Nephron progenitor cell (in vitro differentiated cells): Measurements from ENCODE around the gene OR8J1.

Source experiments
- DNase-seq: peaks from one replicate; pipeline ENCODE4 v3.0.0; 2021
- H3K27ac Mint-ChIP-seq: 2 replicates; pipeline ENCODE4 v1.8.0; 2021; ENCODE audit warnings: mild to moderate bottlenecking, moderate library complexity, mixed read lengths
- H3K27me3 Mint-ChIP-seq: 2 replicates; pipeline ENCODE4 v1.8.0; 2021; ENCODE audit warnings: mild to moderate bottlenecking, low read depth, mixed read lengths; ENCODE audit not compliant: poor library complexity
- H3K36me3 Mint-ChIP-seq: 2 replicates; pipeline ENCODE4 v1.8.0; 2021; ENCODE audit warnings: low read depth, mixed read lengths
- H3K4me1 Mint-ChIP-seq: 2 replicates; pipeline ENCODE4 v1.8.0; 2021; ENCODE audit warnings: mixed read lengths
- H3K4me3 Mint-ChIP-seq: 2 replicates; pipeline ENCODE4 v1.8.0; 2021; ENCODE audit warnings: mild to moderate bottlenecking, moderate library complexity, mixed read lengths
- H3K9me3 Mint-ChIP-seq: 2 replicates; pipeline ENCODE4 v1.8.0; 2021; ENCODE audit warnings: mild to moderate bottlenecking, moderate library complexity, mixed read lengths
- CTCF ChIP-seq: fragments of 200-600 bp; sonication (generic); IDR thresholded peaks from 2 replicates; pipeline ENCODE4 v1.5.0; 2021; ENCODE audit warnings: antibody characterized with exemption

The OR8J1 gene, protein sequence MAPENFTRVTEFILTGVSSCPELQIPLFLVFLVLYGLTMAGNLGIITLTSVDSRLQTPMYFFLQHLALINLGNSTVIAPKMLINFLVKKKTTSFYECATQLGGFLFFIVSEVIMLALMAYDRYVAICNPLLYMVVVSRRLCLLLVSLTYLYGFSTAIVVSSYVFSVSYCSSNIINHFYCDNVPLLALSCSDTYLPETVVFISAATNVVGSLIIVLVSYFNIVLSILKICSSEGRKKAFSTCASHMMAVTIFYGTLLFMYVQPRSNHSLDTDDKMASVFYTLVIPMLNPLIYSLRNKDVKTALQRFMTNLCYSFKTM

GRCh38 chr11:56353991-56354390 is at the start of gene OR8J1:
TSS of gene OR8J1 (plus strand) at chr11:56354291. CDS start at chr11:56360247, 5,956 bp downstream.
- TF ChIP-seq CTCF, result no peak
- H3K4me3 Mint-ChIP-seq, result no peak within 1 kb of the TSS
- no peaks in the 10 kb centered on the region for H3K27me3 Mint-ChIP-seq
- no peaks in the 10 kb centered on the region for H3K9me3 Mint-ChIP-seq
- H3K36me3 Mint-ChIP-seq, result no peaks in the 10 kb centered on the region
- DNase-seq, result no peak
- no peak within 1 kb of the TSS for H3K27ac Mint-ChIP-seq
- no peaks in the 10 kb centered on the region for H3K4me1 Mint-ChIP-seq

DNA sequence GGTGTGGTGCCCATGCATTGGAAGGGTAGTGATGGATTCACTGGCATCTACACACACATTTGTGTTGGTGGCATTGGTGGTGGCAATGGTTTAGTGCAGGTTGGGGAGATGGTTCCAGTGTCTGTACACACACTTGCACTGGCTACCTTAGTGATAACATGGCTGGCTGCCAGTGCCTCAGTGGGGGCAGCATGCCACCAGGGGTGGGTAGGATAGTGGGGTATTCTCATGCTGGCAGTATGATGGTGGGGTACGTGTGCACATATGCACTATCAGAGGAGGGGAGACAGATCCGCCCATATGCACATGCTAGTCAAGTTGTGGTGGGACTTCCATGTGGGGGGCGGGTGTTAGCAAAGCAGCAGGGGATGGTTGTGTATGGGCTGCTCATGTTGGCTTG is 46.3 kb upstream of the OR8J1 start:
- Mint-ChIP-seq H3K4me1 (no peaks in the 10 kb centered on the region), H3K9me3 (peaks cover 4% of the 10 kb centered on the region), H3K27ac (no peak overlapping the region), H3K36me3 (no peaks in the 10 kb centered on the region), H3K27me3 (no peaks in the 10 kb centered on the region), H3K4me3 (no peak overlapping the region)
- TF ChIP-seq CTCF, result no peak
- no peak for DNase-seq

DNA sequence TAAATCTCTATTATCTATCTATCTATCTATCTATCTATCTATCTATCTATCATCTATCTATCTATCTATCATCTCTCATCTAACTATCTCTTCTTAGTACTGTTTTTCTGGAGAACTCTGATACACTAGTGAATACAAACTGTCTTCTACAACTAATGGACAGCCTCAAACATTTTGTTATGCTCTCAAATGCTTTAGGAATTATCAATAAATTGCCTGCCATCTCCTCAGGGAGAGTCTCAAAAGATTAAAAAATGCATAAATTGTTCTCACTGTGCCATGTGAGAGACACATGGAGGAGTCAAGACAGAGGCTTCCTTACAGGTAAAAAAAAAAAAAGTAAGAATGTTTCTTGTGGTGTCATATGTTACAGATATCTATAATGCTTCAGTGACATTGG is 39.2 kb upstream of the OR8J1 start, which contains the start of gene OR8K3:
Gene OR8K3, plus strand, starts transcription at position 301 of the 400 bp plus-strand sequence. CDS start 3,163 bp downstream, outside the sequence.
- Mint-ChIP-seq H3K4me3 (no peak within 1 kb of the TSS), H3K27me3 (no peaks in the 10 kb centered on the region), H3K4me1 (no peaks in the 10 kb centered on the region), H3K36me3 (no peaks in the 10 kb centered on the region), H3K9me3 (no peaks in the 10 kb centered on the region), H3K27ac (no peak within 1 kb of the TSS)
- DNase-seq, result no peak
- TF ChIP-seq CTCF, result no peak

DNA sequence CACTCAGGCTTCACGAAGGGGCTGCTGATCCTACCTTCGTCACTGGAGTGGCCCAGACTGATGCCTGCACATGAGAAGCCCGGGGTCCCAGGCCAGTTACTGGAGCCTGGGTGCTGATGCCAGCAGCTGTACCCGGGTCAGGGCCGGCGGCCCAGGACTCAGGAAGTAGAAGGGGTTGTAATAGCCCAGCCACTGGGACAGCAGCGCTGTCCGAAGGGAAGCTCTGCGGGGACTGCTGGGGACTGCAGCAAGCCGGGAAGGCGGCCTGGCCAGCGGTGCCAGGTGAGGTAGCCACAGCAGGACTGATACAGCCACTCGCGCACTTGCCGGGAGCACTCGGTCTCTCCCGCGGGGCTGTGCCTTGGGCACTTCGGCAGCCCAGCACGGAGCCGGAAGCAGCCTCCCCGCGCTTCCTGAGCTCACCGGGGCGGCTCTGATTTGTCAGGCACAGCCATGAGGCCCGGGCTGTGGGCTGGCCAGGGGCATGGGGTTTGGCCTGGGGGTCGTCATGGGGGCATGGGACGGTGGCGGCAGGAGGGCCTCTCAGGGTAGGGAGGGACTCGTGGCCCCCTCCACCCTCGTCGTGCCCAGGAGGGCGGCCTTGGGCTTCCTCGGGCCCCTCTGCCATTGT is 22.1 kb upstream of the OR8J1 start:
- H3K36me3 Mint-ChIP-seq, result no peaks in the 10 kb centered on the region
- peaks cover 5% of the 10 kb centered on the region for H3K4me1 Mint-ChIP-seq
- no peak overlapping the region for H3K27ac Mint-ChIP-seq
- no peaks in the 10 kb centered on the region for H3K9me3 Mint-ChIP-seq
- H3K27me3 Mint-ChIP-seq, result peaks cover 4% of the 10 kb centered on the region
- DNase-seq, result no peak
- no peak overlapping the region for H3K4me3 Mint-ChIP-seq
- TF ChIP-seq CTCF, result no peak

DNA sequence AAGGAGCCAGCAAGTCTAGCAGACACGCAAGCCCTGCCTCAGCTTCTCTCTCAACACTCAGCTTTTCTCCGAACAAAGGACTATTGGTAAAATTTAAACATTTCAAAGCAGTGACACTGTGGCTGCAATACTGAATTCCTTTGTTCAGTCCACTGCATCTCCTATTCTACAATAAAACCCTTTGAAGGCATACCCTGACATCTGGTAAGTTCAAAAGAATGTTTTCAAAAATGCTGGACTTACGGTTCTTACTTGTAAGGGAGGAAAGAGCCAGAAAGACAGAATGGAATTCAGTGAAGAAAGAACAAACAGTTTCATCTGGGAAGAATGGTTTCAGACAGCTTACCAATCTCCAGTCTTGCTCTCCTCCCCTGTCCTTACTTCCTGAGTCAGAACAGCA is 20.9 kb upstream of the OR8J1 start:
- no peaks in the 10 kb centered on the region for H3K27me3 Mint-ChIP-seq
- no peaks in the 10 kb centered on the region for H3K36me3 Mint-ChIP-seq
- DNase-seq, result no peak
- H3K9me3 Mint-ChIP-seq, result no peaks in the 10 kb centered on the region
- H3K27ac Mint-ChIP-seq, result no peak overlapping the region
- no peak overlapping the region for H3K4me3 Mint-ChIP-seq
- no peaks in the 10 kb centered on the region for H3K4me1 Mint-ChIP-seq
- TF ChIP-seq CTCF, result no peak

- no peaks in the 10 kb centered on the region for H3K27me3 Mint-ChIP-seq
- no peaks in the 10 kb centered on the region for H3K36me3 Mint-ChIP-seq
- no peak overlapping the region for H3K27ac Mint-ChIP-seq
- H3K9me3 Mint-ChIP-seq, result no peaks in the 10 kb centered on the region
- no peak for DNase-seq
- H3K4me3 Mint-ChIP-seq, result no peak overlapping the region
- no peaks in the 10 kb centered on the region for H3K4me1 Mint-ChIP-seq
- TF ChIP-seq CTCF, result no peak
These were observed 13.8 kb upstream of the OR8J1 start for GRCh38 chr11:56340289-56340688.
